MG63 (cell line): Measurements from ENCODE around the gene NHSL2. TPM values are rescaled to one million over a fixed set of nuclear protein-coding genes. Genes with fewer than 3 reads are reported as not detected.

ENCODE experiments used
- DNase-seq: peaks from one replicate; pipeline ENCODE4 v3.0.0-alpha.2; 2020
- H3K27me3 ChIP-seq: fragments of 250-450 bp; sonication (Bioruptor Pico); 2 replicates; pipeline ENCODE4 v1.5.1; 2020; ENCODE audit warnings: mild to moderate bottlenecking, moderate library complexity
- H3K36me3 ChIP-seq: fragments of 250-450 bp; sonication (Bioruptor Pico); 2 replicates; pipeline ENCODE4 v1.5.1; 2020; ENCODE audit warnings: mild to moderate bottlenecking, moderate library complexity
- H3K4me3 ChIP-seq: fragments of 250-450 bp; sonication (Bioruptor Pico); 2 replicates; pipeline ENCODE4 v1.5.1; 2020; ENCODE audit warnings: mild to moderate bottlenecking, moderate library complexity
- H3K9me3 ChIP-seq: fragments of 250-450 bp; sonication (Bioruptor Pico); 2 replicates; pipeline ENCODE4 v1.5.1; 2020; ENCODE audit warnings: mild to moderate bottlenecking, moderate library complexity
- total RNA-seq: library from RNA; depleted of rRNA; stranded (reverse); fragments of >200 nt; shearing (Covaris generic); gene quantifications from 2 replicates; pipeline ENCODE4 v1.2.3, GENCODE V29; 2014; ENCODE audit warnings: low replicate concordance

NHSL2 gene
- total RNA-seq, 1 experiment from 2014 or later = not detected

GRCh38 chrX:71913156-71913950 lies 2.7 kb downstream of the NHSL2 start:
- H3K4me3 ChIP-seq = no peak overlapping the region
- no peaks in the 10 kb centered on the region for H3K9me3 ChIP-seq
- peaks cover 2% of the 10 kb centered on the region; the same call in 1 of the 2 replicates for H3K27me3 ChIP-seq
- no peak for DNase-seq
- H3K36me3 ChIP-seq = no peaks in the 10 kb centered on the region

GRCh38 chrX:71917621-71918343 lies 7.1 kb downstream of the NHSL2 start:
- Histone ChIP-seq H3K9me3 (no peaks in the 10 kb centered on the region), H3K4me3 (no peak overlapping the region), H3K36me3 (no peaks in the 10 kb centered on the region), H3K27me3 (no peaks in the 10 kb centered on the region)
- no peak for DNase-seq

- no peaks in the 10 kb centered on the region for H3K36me3 ChIP-seq
- no peaks in the 10 kb centered on the region for H3K9me3 ChIP-seq
- H3K27me3 ChIP-seq = no peaks in the 10 kb centered on the region
- H3K4me3 ChIP-seq = no peak overlapping the region
- no peak for DNase-seq
These were observed 8.8 kb downstream of the NHSL2 start for GRCh38 chrX:71919431-71919830.

- Histone ChIP-seq H3K9me3 (no peaks in the 10 kb centered on the region), H3K27me3 (no peaks in the 10 kb centered on the region), H3K36me3 (no peaks in the 10 kb centered on the region), H3K4me3 (no peak overlapping the region)
- DNase-seq = no peak
These were observed 9.2 kb downstream of the NHSL2 start for GRCh38 chrX:71919886-71920285.

GRCh38 chrX:71922686-71923085 lies 12.0 kb downstream of the NHSL2 start:
- Histone ChIP-seq H3K36me3 (no peaks in the 10 kb centered on the region), H3K4me3 (no peak overlapping the region), H3K9me3 (no peaks in the 10 kb centered on the region), H3K27me3 (no peaks in the 10 kb centered on the region)
- no peak for DNase-seq

- Histone ChIP-seq H3K4me3 (no peak overlapping the region), H3K9me3 (no peaks in the 10 kb centered on the region), H3K27me3 (no peaks in the 10 kb centered on the region), H3K36me3 (no peaks in the 10 kb centered on the region)
- DNase-seq = peak; percentile 17
These were observed 12.9 kb downstream of the NHSL2 start for GRCh38 chrX:71923516-71923915.

GRCh38 chrX:71927040-71927439 lies 16.4 kb downstream of the NHSL2 start:
- Histone ChIP-seq H3K9me3 (no peaks in the 10 kb centered on the region), H3K27me3 (no peaks in the 10 kb centered on the region), H3K36me3 (no peaks in the 10 kb centered on the region), H3K4me3 (no peak overlapping the region)
- DNase-seq = no peak

GRCh38 chrX:71928856-71929255 lies 18.2 kb downstream of the NHSL2 start:
- H3K36me3 ChIP-seq = no peaks in the 10 kb centered on the region
- no peak for DNase-seq

GRCh38 chrX:71930298-71930697 lies 19.7 kb downstream of the NHSL2 start:
- no peak for DNase-seq
- no peaks in the 10 kb centered on the region for H3K27me3 ChIP-seq
- no peaks in the 10 kb centered on the region for H3K36me3 ChIP-seq
- H3K9me3 ChIP-seq = no peaks in the 10 kb centered on the region
- H3K4me3 ChIP-seq = no peak overlapping the region

More at GRCh38 chrX:71928856-71929255, 18.2 kb downstream of the NHSL2 start:
- H3K27me3 ChIP-seq = no peaks in the 10 kb centered on the region
- no peaks in the 10 kb centered on the region for H3K9me3 ChIP-seq
- H3K4me3 ChIP-seq = no peak overlapping the region

GRCh38 chrX:71935476-71935875 lies 24.8 kb downstream of the NHSL2 start:
- no peak for DNase-seq

GRCh38 chrX:71936632-71937031 lies 26.0 kb downstream of the NHSL2 start:
- DNase-seq = no peak
- H3K36me3 ChIP-seq = no peaks in the 10 kb centered on the region
- no peaks in the 10 kb centered on the region for H3K27me3 ChIP-seq
- H3K9me3 ChIP-seq = no peaks in the 10 kb centered on the region
- H3K4me3 ChIP-seq = no peak overlapping the region

More at GRCh38 chrX:71935476-71935875, 24.8 kb downstream of the NHSL2 start:
- Histone ChIP-seq H3K27me3 (no peaks in the 10 kb centered on the region), H3K9me3 (no peaks in the 10 kb centered on the region), H3K4me3 (no peak overlapping the region), H3K36me3 (no peaks in the 10 kb centered on the region)

GRCh38 chrX:71938371-71938770 lies 27.7 kb downstream of the NHSL2 start:
- no peak for DNase-seq
- Histone ChIP-seq H3K27me3 (no peaks in the 10 kb centered on the region), H3K4me3 (no peak overlapping the region), H3K36me3 (no peaks in the 10 kb centered on the region), H3K9me3 (no peaks in the 10 kb centered on the region)

- no peaks in the 10 kb centered on the region for H3K9me3 ChIP-seq
- DNase-seq = no peak
- no peaks in the 10 kb centered on the region for H3K27me3 ChIP-seq
- H3K4me3 ChIP-seq = no peak overlapping the region
- H3K36me3 ChIP-seq = no peaks in the 10 kb centered on the region
These were observed 30.5 kb downstream of the NHSL2 start for GRCh38 chrX:71941145-71941544.

GRCh38 chrX:71941776-71942175 lies 31.1 kb downstream of the NHSL2 start:
- Histone ChIP-seq H3K36me3 (no peaks in the 10 kb centered on the region), H3K4me3 (no peak overlapping the region), H3K27me3 (no peaks in the 10 kb centered on the region), H3K9me3 (no peaks in the 10 kb centered on the region)
- peak; percentile 73 for DNase-seq

GRCh38 chrX:71944369-71944768 lies 33.7 kb downstream of the NHSL2 start:
- H3K36me3 ChIP-seq = no peaks in the 10 kb centered on the region
- H3K4me3 ChIP-seq = no peak overlapping the region
- DNase-seq = no peak
- no peaks in the 10 kb centered on the region for H3K9me3 ChIP-seq
- no peaks in the 10 kb centered on the region for H3K27me3 ChIP-seq

- no peaks in the 10 kb centered on the region for H3K36me3 ChIP-seq
- H3K4me3 ChIP-seq = no peak overlapping the region
- DNase-seq = no peak
- H3K9me3 ChIP-seq = no peaks in the 10 kb centered on the region
- H3K27me3 ChIP-seq = no peaks in the 10 kb centered on the region
These were observed 34.7 kb downstream of the NHSL2 start for GRCh38 chrX:71945237-71945805.

GRCh38 chrX:71949363-71949762 lies 38.7 kb downstream of the NHSL2 start:
- no peaks in the 10 kb centered on the region for H3K27me3 ChIP-seq
- no peaks in the 10 kb centered on the region for H3K9me3 ChIP-seq

More at GRCh38 chrX:71949363-71949762, 38.7 kb downstream of the NHSL2 start:
- no peak overlapping the region for H3K4me3 ChIP-seq
- DNase-seq = no peak
- H3K36me3 ChIP-seq = no peaks in the 10 kb centered on the region
